ENCODE data around the gene XAB2. TPM values are rescaled to one million over a fixed set of nuclear protein-coding genes. Genes with fewer than 3 reads are reported as not detected.
A peak's percentile ranks its signal among the peaks of the same experiment; 100 is the strongest.

The XAB2 gene
- total and polyA plus RNA-seq, 7 experiments from 2014 or later = 6.4 to 79.8 (median 61.1) TPM

DNA sequence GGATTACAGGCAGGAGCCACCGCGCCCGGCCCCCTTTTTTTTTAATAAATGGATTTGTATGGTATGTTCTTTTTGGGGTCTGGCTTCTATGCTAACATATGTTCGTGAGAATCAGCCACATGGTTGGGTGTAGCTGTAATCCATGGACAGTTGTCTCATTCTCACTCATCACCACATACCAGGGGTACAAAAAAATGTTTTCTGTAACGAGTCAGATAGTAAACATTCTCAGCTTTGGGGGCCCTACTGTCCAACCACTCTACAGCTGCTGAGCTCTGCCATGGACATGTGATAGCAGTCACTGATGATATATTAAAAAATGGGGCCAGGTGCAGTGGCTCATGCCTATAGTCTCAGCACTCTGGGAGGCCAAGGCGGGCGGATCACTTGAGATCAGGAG is 34.4 kb upstream of the XAB2 start:
- no peaks in the 10 kb centered on the region for H3K4me1 ChIP-seq (ENCODE audit: control insufficient read depth in 2 of 2, insufficient read depth in 2 of 2, low read length in 2 of 2)
- Mint-ChIP-seq H3K27ac (no peak overlapping the region), H3K4me1 (peaks cover 0 to 6% (median 0%) of the 10 kb centered on the region in 7 donors), H3K27me3 (peaks cover 0 to 6% (median 2%) of the 10 kb centered on the region in 5 donors), H3K9me3 (no peaks in the 10 kb centered on the region), H3K36me3 (no peaks in the 10 kb centered on the region), H3K4me3 (no peak overlapping the region)
- no peaks in the 10 kb centered on the region for H3K27me3 ChIP-seq (ENCODE audit: control insufficient read depth in 2 of 2, insufficient read depth in 2 of 2, low read length in 2 of 2)
- intact Hi-C loops (cut with micrococcal nuclease) = no loop called here
- no peaks in the 10 kb centered on the region for H3K9me3 ChIP-seq (ENCODE audit: control insufficient read depth in 2 of 3, low read length in 3 of 3)
- CTCF ChIA-PET = no interaction called here
- DNase-seq (no peak), ATAC-seq (no peak)
- POLR2A ChIA-PET = no interaction called here
- no peaks in the 10 kb centered on the region for H3K36me3 ChIP-seq (ENCODE audit: control insufficient read depth in 2 of 3, insufficient read depth in 3 of 3, low read length in 3 of 3)
- no peak overlapping the region for H3K27ac ChIP-seq (ENCODE audit: low read depth, low read length)
- H3K4me3 ChIP-seq (ENCODE audit: low read length) = no peak overlapping the region

- CTCF ChIA-PET = no interaction called here
- peaks cover 0 to 1% (median 0%) of the 10 kb centered on the region in 11 donors for H3K9me3 Mint-ChIP-seq
- H3K4me3 Mint-ChIP-seq = no peak overlapping the region
- no peak overlapping the region for H3K27ac Mint-ChIP-seq
- DNase-seq (no peak), ATAC-seq (no peak)
- Histone ChIP-seq H3K4me1 (ENCODE audit: control insufficient read depth in 2 of 2, insufficient read depth in 2 of 2, low read length in 2 of 2) (peaks cover 0 to 9% of the 10 kb centered on the region in 2 donors), H3K27me3 (ENCODE audit: control insufficient read depth in 2 of 2, insufficient read depth in 2 of 2, low read length in 2 of 2) (no peaks in the 10 kb centered on the region), H3K36me3 (ENCODE audit: control insufficient read depth in 2 of 3, insufficient read depth in 3 of 3, low read length in 3 of 3) (no peaks in the 10 kb centered on the region), H3K27ac (ENCODE audit: low read depth, low read length) (no peak overlapping the region), H3K9me3 (ENCODE audit: control insufficient read depth in 2 of 3, low read length in 3 of 3) (no peaks in the 10 kb centered on the region), H3K4me3 (ENCODE audit: low read length) (no peak overlapping the region)
- H3K4me1 Mint-ChIP-seq = peaks cover 5 to 10% (median 9%) of the 10 kb centered on the region in 7 donors
- POLR2A ChIA-PET = no interaction called here
- H3K27me3 Mint-ChIP-seq = peaks cover 0 to 6% (median 2%) of the 10 kb centered on the region in 5 donors
- intact Hi-C loops (cut with micrococcal nuclease) = no loop called here
- H3K36me3 Mint-ChIP-seq = no peaks in the 10 kb centered on the region
These were observed 33.3 kb upstream of the XAB2 start for GRCh38 chr19:7662657-7663056.

- H3K4me1 Mint-ChIP-seq = peaks cover 5 to 16% (median 15%) of the 10 kb centered on the region in 7 donors
- no peak for ATAC-seq
These were observed 32.6 kb upstream of the XAB2 start for GRCh38 chr19:7661744-7662538.

GRCh38 chr19:7658219-7658686 is 28.9 kb upstream of the XAB2 start:
- intact Hi-C loops (cut with micrococcal nuclease) = no loop called here
- no peaks in the 10 kb centered on the region for H3K27me3 Mint-ChIP-seq
- no peaks in the 10 kb centered on the region for H3K9me3 ChIP-seq (ENCODE audit: control insufficient read depth in 2 of 3, low read length in 3 of 3)
- ATAC-seq (peak; percentile 74), DNase-seq (peak in 7 of 9 donors; percentile 48 to 72 (median 69))
- H3K4me1 Mint-ChIP-seq = peaks cover 5 to 19% (median 15%) of the 10 kb centered on the region in 7 donors
- no peaks in the 10 kb centered on the region for H3K36me3 Mint-ChIP-seq
- H3K4me1 ChIP-seq (ENCODE audit: control insufficient read depth in 2 of 2, insufficient read depth in 2 of 2, low read length in 2 of 2) = peaks cover 0 to 16% of the 10 kb centered on the region in 2 donors
- peak overlapping the region; percentile 59 for H3K4me3 ChIP-seq (ENCODE audit: low read length)
- peak overlapping the region; percentile 64 to 91 (median 88) for H3K27ac Mint-ChIP-seq
- H3K4me3 Mint-ChIP-seq = peak overlapping the region; percentile 54 to 84 (median 76)
- no peaks in the 10 kb centered on the region for H3K36me3 ChIP-seq (ENCODE audit: control insufficient read depth in 2 of 3, insufficient read depth in 3 of 3, low read length in 3 of 3)
- peaks cover 0 to 1% (median 0%) of the 10 kb centered on the region in 11 donors for H3K9me3 Mint-ChIP-seq
- ChIA-PET POLR2A (interaction anchor here (1.0 to 1.5 kb wide), 4 partner anchors 10 to 157 kb away, joined by 3 to 6 read pairs (median 4); partner anchors contain the start of genes PET100 and TRAPPC5), CTCF (no interaction called here)
- no peaks in the 10 kb centered on the region for H3K27me3 ChIP-seq (ENCODE audit: control insufficient read depth in 2 of 2, insufficient read depth in 2 of 2, low read length in 2 of 2)
- H3K27ac ChIP-seq (ENCODE audit: low read depth, low read length) = peak overlapping the region; percentile 72

More at GRCh38 chr19:7661744-7662538, 32.6 kb upstream of the XAB2 start:
- Histone ChIP-seq H3K4me1 (ENCODE audit: control insufficient read depth in 2 of 2, insufficient read depth in 2 of 2, low read length in 2 of 2) (peaks cover 0 to 16% of the 10 kb centered on the region in 2 donors), H3K27ac (ENCODE audit: low read depth, low read length) (no peak overlapping the region), H3K27me3 (ENCODE audit: control insufficient read depth in 2 of 2, insufficient read depth in 2 of 2, low read length in 2 of 2) (no peaks in the 10 kb centered on the region), H3K36me3 (ENCODE audit: control insufficient read depth in 2 of 3, insufficient read depth in 3 of 3, low read length in 3 of 3) (no peaks in the 10 kb centered on the region), H3K4me3 (ENCODE audit: low read length) (no peak overlapping the region), H3K9me3 (ENCODE audit: control insufficient read depth in 2 of 3, low read length in 3 of 3) (no peaks in the 10 kb centered on the region)
- Mint-ChIP-seq H3K9me3 (peaks cover 0 to 1% (median 0%) of the 10 kb centered on the region in 11 donors), H3K4me3 (peak overlapping the region in 2 of 10 donors; percentile 26 to 34), H3K27ac (no peak overlapping the region), H3K36me3 (no peaks in the 10 kb centered on the region), H3K27me3 (peaks cover 0 to 3% (median 2%) of the 10 kb centered on the region in 5 donors)
- DNase-seq = no peak
- intact Hi-C loops (cut with micrococcal nuclease) = no loop called here
- ChIA-PET CTCF (interaction anchor here (0.6 kb wide), 1 partner anchor 440 kb away, joined by 3 read pairs; no protein-coding TSS in a partner anchor), POLR2A (interaction anchor here (0.6 kb wide), 1 partner anchor 91 kb away, joined by 3 read pairs; no protein-coding TSS in a partner anchor)

DNA sequence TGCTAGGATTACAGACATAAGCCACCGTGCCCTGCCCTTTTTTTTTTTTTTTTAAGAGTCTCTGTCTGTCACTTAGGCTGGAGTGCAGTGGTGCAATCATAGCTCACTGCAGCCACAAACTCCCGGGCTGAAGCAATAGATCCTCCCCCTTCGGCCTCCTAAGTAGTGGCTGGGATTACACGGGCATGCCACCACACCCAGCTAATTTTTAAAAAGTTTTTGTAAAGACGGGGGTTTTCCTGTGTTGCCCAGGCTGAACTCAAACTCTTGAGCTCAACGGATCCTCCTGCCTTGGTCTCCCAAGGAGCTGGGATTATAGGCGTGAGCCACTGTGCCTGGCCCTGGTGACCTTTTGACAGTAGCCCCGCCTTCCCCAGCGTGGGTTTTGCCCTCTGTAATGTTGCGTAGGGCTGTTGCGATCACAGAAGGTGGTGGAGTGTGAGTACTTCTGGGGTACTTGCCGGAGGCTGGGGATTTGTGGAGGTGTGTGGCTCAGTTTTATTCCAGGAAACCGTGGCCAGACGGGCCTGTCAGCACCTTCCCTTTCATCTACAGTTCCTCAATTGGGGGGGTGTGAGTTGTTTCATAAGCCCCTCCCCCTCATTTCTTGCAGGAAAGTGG is 27.9 kb upstream of the XAB2 start:
- H3K4me3 Mint-ChIP-seq = peak overlapping the region in 8 of 10 donors; percentile 16 to 82 (median 59)
- POLR2A ChIA-PET = interaction anchor here (0.6 to 1.5 kb wide), 4 partner anchors 9 to 260 kb away, joined by 3 to 6 read pairs (median 4); no protein-coding TSS in a partner anchor
- H3K27ac ChIP-seq (ENCODE audit: low read depth, low read length) = peak overlapping the region; percentile 72

GRCh38 chr19:7655581-7655980 is 26.2 kb upstream of the XAB2 start:
- Histone ChIP-seq H3K27ac (ENCODE audit: low read depth, low read length) (no peak overlapping the region), H3K36me3 (ENCODE audit: control insufficient read depth in 2 of 3, insufficient read depth in 3 of 3, low read length in 3 of 3) (no peaks in the 10 kb centered on the region), H3K27me3 (ENCODE audit: control insufficient read depth in 2 of 2, insufficient read depth in 2 of 2, low read length in 2 of 2) (no peaks in the 10 kb centered on the region), H3K4me3 (ENCODE audit: low read length) (no peak overlapping the region), H3K9me3 (ENCODE audit: control insufficient read depth in 2 of 3, low read length in 3 of 3) (no peaks in the 10 kb centered on the region), H3K4me1 (ENCODE audit: control insufficient read depth in 2 of 2, insufficient read depth in 2 of 2, low read length in 2 of 2) (peaks cover 0 to 21% of the 10 kb centered on the region in 2 donors)
- Mint-ChIP-seq H3K4me1 (peaks cover 10 to 29% (median 24%) of the 10 kb centered on the region in 7 donors), H3K27ac (peak overlapping the region in 1 of 9 donors; percentile 77), H3K27me3 (peaks cover 0 to 3% (median 0%) of the 10 kb centered on the region in 5 donors), H3K9me3 (peaks cover 0 to 1% (median 0%) of the 10 kb centered on the region in 11 donors), H3K4me3 (no peak overlapping the region), H3K36me3 (peaks cover 0 to 2% (median 0%) of the 10 kb centered on the region in 5 donors)
- CTCF ChIA-PET = interaction anchor here (0.8 to 3.0 kb wide), 3 partner anchors 19 to 144 kb away, joined by 4 to 11 read pairs (median 6); partner anchors contain the start of gene TRAPPC5
- DNase-seq (no peak), ATAC-seq (peak; percentile 34)
- POLR2A ChIA-PET = interaction anchor here (1.2 kb wide), 1 partner anchor 13 kb away, joined by 4 read pairs; no protein-coding TSS in a partner anchor
- intact Hi-C loops (cut with micrococcal nuclease) = no loop called here

More for the DNA sequence above, 27.9 kb upstream of the XAB2 start:
- Histone ChIP-seq H3K27me3 (ENCODE audit: control insufficient read depth in 2 of 2, insufficient read depth in 2 of 2, low read length in 2 of 2) (no peaks in the 10 kb centered on the region), H3K36me3 (ENCODE audit: control insufficient read depth in 2 of 3, insufficient read depth in 3 of 3, low read length in 3 of 3) (no peaks in the 10 kb centered on the region), H3K9me3 (ENCODE audit: control insufficient read depth in 2 of 3, low read length in 3 of 3) (no peaks in the 10 kb centered on the region), H3K4me3 (ENCODE audit: low read length) (no peak overlapping the region), H3K4me1 (ENCODE audit: control insufficient read depth in 2 of 2, insufficient read depth in 2 of 2, low read length in 2 of 2) (peaks cover 0 to 18% of the 10 kb centered on the region in 2 donors)
- intact Hi-C loops (cut with micrococcal nuclease) = no loop called here
- peak in 1 of 9 donors; percentile 37 for DNase-seq
- H3K27ac Mint-ChIP-seq = peak overlapping the region in 5 of 9 donors; percentile 31 to 83 (median 64)
- CTCF ChIA-PET = interaction anchor here (0.6 to 0.8 kb wide), 2 partner anchors 21 to 24 kb away, joined by 4 to 5 read pairs; partner anchors contain the start of gene TRAPPC5
- H3K9me3 Mint-ChIP-seq = peaks cover 0 to 1% (median 0%) of the 10 kb centered on the region in 11 donors
- peaks cover 0 to 2% (median 0%) of the 10 kb centered on the region in 5 donors for H3K36me3 Mint-ChIP-seq
- H3K27me3 Mint-ChIP-seq = no peaks in the 10 kb centered on the region
- ATAC-seq = peak; percentile 66
- H3K4me1 Mint-ChIP-seq = peaks cover 7 to 26% (median 20%) of the 10 kb centered on the region in 7 donors

Measured in naive thymus-derived CD4-positive, alpha-beta T cell (primary cell).